Caco-2 (cell line): ENCODE data around the gene NIP7. TPM values are rescaled to one million over a fixed set of nuclear protein-coding genes. Genes with fewer than 3 reads are reported as not detected.
"Not testable (repeated sequence)": the region's sequence is repeated elsewhere in the genome, so short reads cannot be mapped to it uniquely, and the experiment has no call there.

Experiments
- Bru-seq: library from RNA; stranded (reverse); fragments of 400-500 nt; gene quantifications from one replicate; lab custom pipeline; 2021; lab: Mats Ljungman, UMichigan
- BruChase-seq, 2 experiments: library from RNA; stranded (reverse); fragments of 400-500 nt; gene quantifications; one replicate each; lab custom pipeline; 2021; lab: Mats Ljungman, UMichigan
- BruUV-seq: library from RNA; stranded (reverse); fragments of 400-500 nt; replicated peaks from 2 replicates; lab custom pipeline; 2021; lab: Mats Ljungman, UMichigan
- CTCF ChIA-PET: fragments of 300-600 bp; sonication (Branson Sonifier 250); formaldehyde crosslinking; loops from one replicate; lab custom pipeline; 2022; ENCODE audit warnings: antibody characterized with exemption; lab: Charles Lee
- POLR2A ChIA-PET: fragments of 300-600 bp; sonication (Branson Sonifier 250); formaldehyde crosslinking; loops from one replicate; lab custom pipeline; 2022; ENCODE audit warnings: antibody characterized with exemption; lab: Charles Lee
- DNase-seq, 2 experiments: peaks; one replicate each; pipeline versions ENCODE4 v3.0.0 to v3.0.0-alpha.2; 2020 to 2022
- H3K27me3 ChIP-seq: replicated peaks from 2 replicates; pipeline ENCODE4 v1.6.0; 2011; ENCODE audit warnings: low read length; ENCODE audit not compliant: control insufficient read depth, insufficient read depth
- H3K36me3 ChIP-seq: 2 replicates; pipeline ENCODE4 v1.5.1; 2011; ENCODE audit warnings: low read length; ENCODE audit not compliant: control insufficient read depth, insufficient read depth
- H3K4me1 ChIP-seq: fragments of 250-450 bp; sonication (Bioruptor Pico); 2 replicates; pipeline ENCODE4 v1.5.1; 2020; ENCODE audit warnings: mild to moderate bottlenecking
- H3K4me3 ChIP-seq: 2 replicates; pipeline ENCODE4 v1.5.1; 2011; ENCODE audit warnings: low read depth, mild to moderate bottlenecking, control low read depth, low read length
- H3K9me3 ChIP-seq: fragments of 250-450 bp; sonication (Bioruptor Pico); 2 replicates; pipeline ENCODE4 v1.5.1; 2020; ENCODE audit warnings: mild to moderate bottlenecking, moderate library complexity
- H3K27ac Mint-ChIP-seq: one replicate; pipeline ENCODE4 v1.8.0; 2022; ENCODE audit warnings: mixed read lengths; ENCODE audit not compliant: unreplicated experiment
- H3K27me3 Mint-ChIP-seq: one replicate; pipeline ENCODE4 v1.8.0; 2022; ENCODE audit warnings: mixed read lengths; ENCODE audit not compliant: insufficient read depth, unreplicated experiment
- H3K36me3 Mint-ChIP-seq: one replicate; pipeline ENCODE4 v1.8.0; 2022; ENCODE audit warnings: mild to moderate bottlenecking, mixed read lengths; ENCODE audit not compliant: insufficient read depth, unreplicated experiment
- H3K4me1 Mint-ChIP-seq: one replicate; pipeline ENCODE4 v1.8.0; 2022; ENCODE audit warnings: low read depth, mixed read lengths; ENCODE audit not compliant: unreplicated experiment
- H3K4me3 Mint-ChIP-seq: one replicate; pipeline ENCODE4 v1.8.0; 2022; ENCODE audit warnings: mild to moderate bottlenecking, moderate library complexity, mixed read lengths; ENCODE audit not compliant: unreplicated experiment
- H3K9me3 Mint-ChIP-seq: one replicate; pipeline ENCODE4 v1.8.0; 2022; ENCODE audit warnings: mixed read lengths; ENCODE audit not compliant: unreplicated experiment
- intact Hi-C: fragments of 100-400 bp; cut with micrococcal nuclease; formaldehyde crosslinking; loops from one replicate; pipeline ENCODE4 v1.10.0; 2022; ENCODE audit not compliant: unreplicated experiment
- long read RNA-seq: library from polyadenylated mRNA; stranded (forward); transcript quantifications from one replicate; pipeline ENCODE4 v2.0.0, GENCODE V29; 2022
- total RNA-seq: library from RNA; stranded (reverse); gene quantifications from 2 replicates; pipeline ENCODE4 v1.2.3, GENCODE V29; 2022
- TF ChIP-seq, protein P1 (sequence below), 2 experiments: fragments of 200-600 bp in 1 of 2; IDR thresholded peaks; 1 replicate in 1 of 2; 2 replicates in 1 of 2; pipeline versions ENCODE4 v1.5.1 to v1.8.0; 2011 to 2022; ENCODE audit warnings: antibody characterized with exemption in 1 of 2, control low read depth in 1 of 2, inconsistent platforms in 1 of 2, low read depth in 1 of 2, low read length in 1 of 2, mild to moderate bottlenecking in 1 of 2, moderate library complexity in 1 of 2; ENCODE audit not compliant: insufficient read depth in 1 of 2, severe bottlenecking in 1 of 2, unreplicated experiment in 1 of 2

The NIP7 gene
- total RNA-seq (65.6 TPM in 2 replicates), Bru-seq, nascent RNA (percentile 98 among the genes with signal in this experiment), BruChase-seq, experiment 1, labeled RNA remaining after a 2-hour chase (percentile 100 among the genes with signal in this experiment), BruChase-seq, experiment 2, labeled RNA remaining after a 6-hour chase (percentile 99 among the genes with signal in this experiment)
- long read RNA-seq, transcript NIP7-201 (5 exons, 2,402 nt): major isoform, 167 of 181 reads
- long read RNA-seq, partial matches to known transcripts: 4 of 181 reads
- long read RNA-seq, other reads (novel, unspliced or antisense): 5 of 181 reads

- Mint-ChIP-seq H3K4me3 (peak within 1 kb of the TSS; percentile 98), H3K4me1 (peaks cover 12% of the 10 kb centered on the region), H3K36me3 (peaks cover 80% of the 10 kb centered on the region), H3K9me3 (no peaks in the 10 kb centered on the region), H3K27me3 (no peaks in the 10 kb centered on the region), H3K27ac (peak within 1 kb of the TSS; percentile 98)
- Histone ChIP-seq H3K4me3 (peak within 1 kb of the TSS; percentile 81), H3K27me3 (no peaks in the 10 kb centered on the region), H3K9me3 (no peaks in the 10 kb centered on the region), H3K4me1 (peaks cover 14% of the 10 kb centered on the region; the same call in 1 of the 2 replicates), H3K36me3 (peaks cover 3% of the 10 kb centered on the region; the same call in 1 of the 2 replicates)
- no TSS peak for BruUV-seq
- TF ChIP-seq, protein P1, sequence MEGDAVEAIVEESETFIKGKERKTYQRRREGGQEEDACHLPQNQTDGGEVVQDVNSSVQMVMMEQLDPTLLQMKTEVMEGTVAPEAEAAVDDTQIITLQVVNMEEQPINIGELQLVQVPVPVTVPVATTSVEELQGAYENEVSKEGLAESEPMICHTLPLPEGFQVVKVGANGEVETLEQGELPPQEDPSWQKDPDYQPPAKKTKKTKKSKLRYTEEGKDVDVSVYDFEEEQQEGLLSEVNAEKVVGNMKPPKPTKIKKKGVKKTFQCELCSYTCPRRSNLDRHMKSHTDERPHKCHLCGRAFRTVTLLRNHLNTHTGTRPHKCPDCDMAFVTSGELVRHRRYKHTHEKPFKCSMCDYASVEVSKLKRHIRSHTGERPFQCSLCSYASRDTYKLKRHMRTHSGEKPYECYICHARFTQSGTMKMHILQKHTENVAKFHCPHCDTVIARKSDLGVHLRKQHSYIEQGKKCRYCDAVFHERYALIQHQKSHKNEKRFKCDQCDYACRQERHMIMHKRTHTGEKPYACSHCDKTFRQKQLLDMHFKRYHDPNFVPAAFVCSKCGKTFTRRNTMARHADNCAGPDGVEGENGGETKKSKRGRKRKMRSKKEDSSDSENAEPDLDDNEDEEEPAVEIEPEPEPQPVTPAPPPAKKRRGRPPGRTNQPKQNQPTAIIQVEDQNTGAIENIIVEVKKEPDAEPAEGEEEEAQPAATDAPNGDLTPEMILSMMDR (IDR thresholded peaks at IDR 0.05; ENCODE audit: insufficient read depth in 1 of 2, low read depth in 1 of 2, low read length in 1 of 2, severe bottlenecking in 1 of 2, unreplicated experiment in 1 of 2): peak; percentile 85 to 93
- POLR2A ChIA-PET: interaction anchor here (0.9 to 1.0 kb wide), 2 partner anchors 386 to 415 kb away, joined by 3 read pairs; partner anchors contain the start of genes NOB1 and NQO1
- DNase-seq: peak; percentile 98 to 99
- intact Hi-C loops: loop anchor here (1.0 to 10.0 kb wide), 4 partner anchors 9 to 225 kb away; partner anchors contain the start of genes NFAT5, PDF and TERF2
- CTCF ChIA-PET: interaction anchor here (1.2 kb wide), 1 partner anchor 189 kb away, joined by 6 read pairs; no protein-coding TSS in a partner anchor
These were observed at the start of gene NIP7, which contains the start of gene COG8 for GRCh38 chr16:69339289-69340094. Gene NIP7, plus strand, starts transcription at chr16:69339772. Its CDS starts 58 bp downstream, at chr16:69339830. Gene COG8, minus strand, starts transcription at chr16:69339564. Its CDS starts 12 bp downstream, at chr16:69339552.

DNA sequence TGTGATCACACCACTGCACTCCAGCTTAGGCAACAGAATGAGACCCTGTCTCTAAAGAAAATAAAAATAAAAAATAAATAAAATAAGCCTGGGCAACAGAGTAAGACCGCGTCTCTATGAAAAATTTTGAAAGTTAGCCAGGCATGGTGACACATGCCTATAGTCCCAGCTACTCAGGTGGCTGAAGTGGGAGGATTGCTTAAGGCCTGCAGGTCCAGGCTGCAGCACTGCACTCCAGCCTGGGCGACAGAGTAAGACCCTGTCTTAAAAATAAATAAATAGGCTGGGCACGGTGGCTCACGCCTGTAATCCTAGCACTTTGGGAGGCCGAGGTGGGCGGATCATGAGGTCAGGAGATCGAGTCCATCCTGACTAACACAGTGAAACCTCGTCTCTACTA lies 47.9 kb upstream of the NIP7 start:
- intact Hi-C loops, BruUV-seq, H3K9me3 Mint-ChIP-seq, H3K4me3 ChIP-seq, CTCF ChIA-PET, H3K27me3 Mint-ChIP-seq, H3K27me3 ChIP-seq, H3K4me1 Mint-ChIP-seq, H3K27ac Mint-ChIP-seq, H3K4me3 Mint-ChIP-seq, H3K36me3 ChIP-seq, POLR2A ChIA-PET, DNase-seq, H3K4me1 ChIP-seq, H3K9me3 ChIP-seq: not testable (repeated sequence)
- peaks cover 55% of the 10 kb centered on the region for H3K36me3 Mint-ChIP-seq

GRCh38 chr16:69293401-69293800 lies 46.2 kb upstream of the NIP7 start:
- H3K4me3 ChIP-seq: no peak overlapping the region
- CTCF ChIA-PET: no interaction called here

More at GRCh38 chr16:69293401-69293800, 46.2 kb upstream of the NIP7 start:
- no peaks in the 10 kb centered on the region for H3K4me1 ChIP-seq
- Mint-ChIP-seq H3K27me3 (no peaks in the 10 kb centered on the region), H3K36me3 (peaks cover 50% of the 10 kb centered on the region), H3K9me3 (no peaks in the 10 kb centered on the region), H3K4me1 (peaks cover 7% of the 10 kb centered on the region), H3K4me3 (no peak overlapping the region), H3K27ac (peak overlapping the region; percentile 10)
- no peaks in the 10 kb centered on the region for H3K9me3 ChIP-seq
- POLR2A ChIA-PET: no interaction called here
- H3K27me3 ChIP-seq: no peaks in the 10 kb centered on the region
- no TSS peak for BruUV-seq
- intact Hi-C loops: no loop called here
- no peak for DNase-seq
- H3K36me3 ChIP-seq: no peaks in the 10 kb centered on the region
- TF ChIP-seq, protein P1 (IDR thresholded peaks at IDR 0.05; ENCODE audit: insufficient read depth in 1 of 2, low read depth in 1 of 2, low read length in 1 of 2, severe bottlenecking in 1 of 2, unreplicated experiment in 1 of 2): no peak
